CD4-positive, alpha-beta T cell (primary cell): Measurements from ENCODE around the gene ITFG2. TPM values are rescaled to one million over a fixed set of nuclear protein-coding genes. Genes with fewer than 3 reads are reported as not detected.
A peak's percentile ranks its signal among the peaks of the same experiment; 100 is the strongest.

Experiments
- ATAC-seq: fragments of 200-7000 bp; cut with Tn5 transposase; one replicate; pipeline ENCODE4 v1.10.0; 2022; ENCODE audit warnings: mild to moderate bottlenecking; ENCODE audit not compliant: poor library complexity
- CTCF ChIA-PET: fragments of 350-600 bp; sonication (Branson Sonifier 250); formaldehyde crosslinking; loops from one replicate; lab custom pipeline; 2021; ENCODE audit warnings: antibody characterized with exemption, inconsistent platforms; lab: Charles Lee
- POLR2A ChIA-PET: fragments of 350-600 bp; sonication (Branson Sonifier 250); formaldehyde crosslinking; loops from one replicate; lab custom pipeline; 2021; ENCODE audit warnings: antibody characterized with exemption, inconsistent platforms; lab: Charles Lee
- DNase-seq, 14 experiments: peaks; one replicate each; pipeline ENCODE4 v3.0.0-alpha.2; 2013 to 2020; ENCODE audit warnings: mixed read lengths in 2 of 14
- H3K27ac ChIP-seq, 2 donors: one replicate each; pipeline versions ENCODE4 v1.5.1 to v1.7.0; 2013; ENCODE audit warnings: low read length in 2 of 2, low read depth in 1 of 2, mild to moderate bottlenecking in 1 of 2
- H3K27me3 ChIP-seq, 2 experiments: 1 replicate in 1 of 2; 2 replicates in 1 of 2; pipeline versions ENCODE4 v1.6.1 to v1.7.0; 2013; ENCODE audit warnings: low read length in 2 of 2, control low read depth in 1 of 2, mild to moderate bottlenecking in 1 of 2, moderate library complexity in 1 of 2; ENCODE audit not compliant: insufficient read depth in 2 of 2, control insufficient read depth in 1 of 2
- H3K36me3 ChIP-seq: one replicate; pipeline ENCODE4 v1.6.1; 2013; ENCODE audit warnings: low read length, control low read depth; ENCODE audit not compliant: insufficient read depth
- H3K4me1 ChIP-seq: one replicate; pipeline ENCODE4 v1.6.1; 2013; ENCODE audit warnings: low read length, control low read depth; ENCODE audit not compliant: insufficient read depth
- H3K4me3 ChIP-seq: one replicate; pipeline ENCODE4 v1.5.1; 2013; ENCODE audit warnings: mild to moderate bottlenecking, low read length, moderate library complexity
- H3K9me3 ChIP-seq, 2 experiments: 1 replicate in 1 of 2; 2 replicates in 1 of 2; pipeline versions ENCODE4 v1.6.1 to v1.7.0; 2013; ENCODE audit warnings: low read length in 2 of 2, mild to moderate bottlenecking in 2 of 2, control low read depth in 1 of 2, moderate library complexity in 1 of 2; ENCODE audit not compliant: control insufficient read depth in 1 of 2, insufficient read depth in 1 of 2
- H3K27ac Mint-ChIP-seq: one replicate; pipeline ENCODE4 v1.8.0; 2020; ENCODE audit warnings: mixed read lengths
- H3K27me3 Mint-ChIP-seq: one replicate; pipeline ENCODE4 v1.8.0; 2021; ENCODE audit warnings: mixed read lengths
- H3K36me3 Mint-ChIP-seq: one replicate; pipeline ENCODE4 v1.8.0; 2021; ENCODE audit warnings: low read depth, mixed read lengths
- H3K4me1 Mint-ChIP-seq: one replicate; pipeline ENCODE4 v1.8.0; 2021; ENCODE audit warnings: low read depth, mixed read lengths
- H3K4me3 Mint-ChIP-seq: one replicate; pipeline ENCODE4 v1.8.0; 2020; ENCODE audit warnings: mild to moderate bottlenecking, mixed read lengths
- H3K9me3 Mint-ChIP-seq: one replicate; pipeline ENCODE4 v1.8.0; 2020; ENCODE audit warnings: mixed read lengths
- CTCF ChIP-seq: fragments of 200-600 bp; IDR thresholded peaks from one replicate; pipeline ENCODE4 v1.8.0; 2022; ENCODE audit warnings: antibody characterized with exemption, mild to moderate bottlenecking
- intact Hi-C, 2 experiments: fragments of 100-400 bp; cut with DNase I in 1 of 2; cut with micrococcal nuclease in 1 of 2; formaldehyde crosslinking; loops; one replicate each; pipeline versions ENCODE4 v1.15.1 to v1.9.0; 2023 to 2025; cut with DNase I, micrococcal nuclease
- total RNA-seq, 174 experiments: library from RNA in 2 of 174; stranded (reverse) in 2 of 174; gene quantifications; one replicate each; pipeline ENCODE4 v1.2.3 and lab custom pipeline; 2021 to 2026

The ITFG2 gene
- total RNA-seq, 2 experiments from 2014 or later: 61.3 to 68.5 TPM

- POLR2A ChIA-PET: interaction anchor here (0.7 to 4.9 kb wide), 13 partner anchors 9 to 113 kb away, joined by 3 to 48 read pairs (median 4); partner anchors contain the start of genes FOXM1, ITFG2, RHNO1 and TULP3
Measured at GRCh38 chr12:2795291-2796186, 16.9 kb upstream of the ITFG2 start.

DNA sequence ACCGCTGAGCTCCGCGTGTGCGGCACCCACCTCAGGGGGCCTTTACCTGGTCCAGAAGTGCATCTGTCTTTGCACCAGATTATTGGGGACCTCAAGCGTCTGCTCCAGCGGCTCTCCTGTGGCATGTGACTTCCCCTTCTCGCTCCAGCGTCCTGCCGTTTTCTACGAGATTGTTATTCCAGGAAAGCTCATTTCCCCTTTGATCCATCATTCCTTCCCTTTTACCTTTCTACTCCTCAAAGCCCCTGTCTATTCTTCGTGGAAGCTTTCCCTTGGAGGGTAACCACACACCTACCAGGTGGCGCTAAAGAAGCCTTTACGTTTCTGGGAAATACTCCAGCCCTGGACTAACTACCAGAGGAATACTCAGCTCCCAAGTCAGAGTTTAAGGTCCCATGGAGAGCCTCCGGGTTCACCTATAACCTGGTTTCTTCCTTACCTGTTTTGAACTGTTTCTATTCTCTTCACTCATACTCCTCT, 16.2 kb upstream of the ITFG2 start:
- H3K4me1 Mint-ChIP-seq: peaks cover 34% of the 10 kb centered on the region
- H3K4me1 ChIP-seq: peaks cover 26% of the 10 kb centered on the region

More at GRCh38 chr12:2795291-2796186, 16.9 kb upstream of the ITFG2 start:
- Mint-ChIP-seq H3K36me3 (peaks cover 46% of the 10 kb centered on the region), H3K27me3 (no peaks in the 10 kb centered on the region), H3K27ac (peak overlapping the region; percentile 82), H3K4me3 (peak overlapping the region; percentile 95), H3K4me1 (peaks cover 34% of the 10 kb centered on the region), H3K9me3 (no peaks in the 10 kb centered on the region)
- Histone ChIP-seq H3K27me3 (no peaks in the 10 kb centered on the region), H3K9me3 (no peaks in the 10 kb centered on the region), H3K4me1 (peaks cover 26% of the 10 kb centered on the region), H3K4me3 (peak overlapping the region; percentile 71), H3K27ac (peak overlapping the region in 1 of 2 donors; percentile 22), H3K36me3 (peaks cover 36% of the 10 kb centered on the region)
- intact Hi-C loops: loop anchor here in 1 of 2 experiments (5.0 to 10.0 kb wide), 3 partner anchors 92 to 791 kb away; partner anchors contain the start of genes DCP1B and TSPAN9
- DNase-seq: peak; percentile 46 to 85 (median 70)
- CTCF ChIA-PET: interaction anchor here (1.2 to 3.5 kb wide), 4 partner anchors 11 to 113 kb away, joined by 3 to 15 read pairs (median 4); partner anchors contain the start of gene ITFG2
- ATAC-seq: peak; percentile 68
- TF ChIP-seq CTCF: no peak

More for the DNA sequence above, 16.2 kb upstream of the ITFG2 start:
- Histone ChIP-seq H3K36me3 (peaks cover 43% of the 10 kb centered on the region), H3K9me3 (no peaks in the 10 kb centered on the region), H3K4me3 (peak overlapping the region; percentile 63), H3K27ac (no peak overlapping the region), H3K27me3 (no peaks in the 10 kb centered on the region)
- H3K27me3 Mint-ChIP-seq: no peaks in the 10 kb centered on the region
- peak overlapping the region; percentile 82 for H3K27ac Mint-ChIP-seq
- no peak for ATAC-seq
- intact Hi-C loops: loop anchor here in 1 of 2 experiments (5.0 to 10.0 kb wide), 3 partner anchors 91 to 791 kb away; partner anchors contain the start of genes DCP1B and TSPAN9
- H3K36me3 Mint-ChIP-seq: peaks cover 53% of the 10 kb centered on the region
- POLR2A ChIA-PET: interaction anchor here (0.7 to 4.9 kb wide), 11 partner anchors 9 to 113 kb away, joined by 3 to 48 read pairs (median 4); partner anchors contain the start of genes FOXM1, ITFG2 and RHNO1
- no peak for TF ChIP-seq CTCF
- H3K4me3 Mint-ChIP-seq: peak overlapping the region; percentile 95
- DNase-seq: no peak
- CTCF ChIA-PET: interaction anchor here (1.2 to 3.5 kb wide), 4 partner anchors 11 to 113 kb away, joined by 3 to 15 read pairs (median 4); partner anchors contain the start of gene ITFG2
- H3K9me3 Mint-ChIP-seq: no peaks in the 10 kb centered on the region
